HepG2 (cell line): ENCODE measurements around the gene PHACTR3. TPM values are rescaled to one million over a fixed set of nuclear protein-coding genes. Genes with fewer than 3 reads are reported as not detected.
A peak's percentile ranks its signal among the peaks of the same experiment; 100 is the strongest.

Source experiments
- ATAC-seq: fragments of 200-7000 bp; cut with Tn5 transposase; 3 replicates; pipeline ENCODE4 v1.9.1; 2020; ENCODE audit warnings: mild to moderate bottlenecking, moderate library complexity
- BruUV-seq: library from RNA; stranded (reverse); fragments of 400-500 nt; replicated peaks from 2 replicates; lab custom pipeline; 2021; lab: Mats Ljungman, UMichigan
- CTCF ChIA-PET: fragments of 300-600 bp; formaldehyde crosslinking; extraction: SDS; loops from one replicate; lab custom pipeline; 2021; ENCODE audit warnings: low total read pairs, inconsistent platforms, low intra/inter-chr PET ratio; lab: Yijun Ruan, JAX
- POLR2A ChIA-PET: fragments of 350-600 bp; sonication (Branson Sonifier 250); formaldehyde crosslinking; loops from one replicate; lab custom pipeline; 2020; ENCODE audit warnings: antibody characterized with exemption, inconsistent platforms; lab: Yijun Ruan, JAX
- DNase-seq: peaks from one replicate; pipeline ENCODE4 v3.0.0-alpha.2; 2015; ENCODE audit warnings: low spot score
- FAIRE-seq: peaks from 3 replicates; lab custom pipeline; 2011; peaks lifted over from hg19 to GRCh38; lab: Jason Lieb, UNC
- H2AFZ ChIP-seq: one replicate; pipeline ENCODE4 v1.6.1; 2011; ENCODE audit warnings: low read length, inconsistent platforms
- H3K27ac ChIP-seq: fragments of 300-600 bp; 3 replicates; pipeline ENCODE4 v1.8.0; 2011; ENCODE audit warnings: mixed run types, mild to moderate bottlenecking, mixed read lengths, low read length, inconsistent platforms; ENCODE audit not compliant: insufficient read depth; ENCODE audit errors: extremely low read length
- H3K27me3 ChIP-seq, 2 experiments: fragments of 200-600 bp in 1 of 2; 2 replicates in 1 of 2; 3 replicates in 1 of 2; pipeline versions ENCODE4 v1.6.0 to v1.8.0; 2011; ENCODE audit warnings: low read length in 2 of 2, mild to moderate bottlenecking in 2 of 2, moderate library complexity in 2 of 2, inconsistent platforms in 1 of 2; ENCODE audit not compliant: insufficient read depth in 2 of 2, control insufficient read depth in 1 of 2
- H3K36me3 ChIP-seq, 2 experiments: fragments of 200-600 bp in 1 of 2; replicated peaks in 1 of 2; 2 replicates in 1 of 2; 3 replicates in 1 of 2; pipeline versions ENCODE4 v1.5.1 to v1.8.0; 2011; ENCODE audit warnings: low read length in 2 of 2, inconsistent platforms in 1 of 2; ENCODE audit not compliant: insufficient read depth in 2 of 2, control insufficient read depth in 1 of 2
- H3K4me1 ChIP-seq: 2 replicates; pipeline ENCODE4 v1.5.1; 2012; ENCODE audit warnings: low read length, inconsistent platforms; ENCODE audit not compliant: insufficient read depth
- H3K4me2 ChIP-seq: 2 replicates; pipeline ENCODE4 v1.6.0; 2011; ENCODE audit warnings: low read depth, low read length, inconsistent platforms
- H3K4me3 ChIP-seq, 3 experiments: fragments of 200-600 bp in 1 of 3; sonication (generic), shearing (Covaris generic) in 1 of 3; replicated peaks in 1 of 3; 2 replicates each; pipeline ENCODE4 v1.5.1; 2011 to 2016; ENCODE audit warnings: low read length in 3 of 3, inconsistent platforms in 2 of 3, low read depth in 2 of 3, mild to moderate bottlenecking in 2 of 3, control low read depth in 1 of 3, mixed read lengths in 1 of 3; ENCODE audit not compliant: insufficient read depth in 1 of 3
- H3K79me2 ChIP-seq: one replicate; pipeline ENCODE4 v1.6.1; 2011; ENCODE audit warnings: low read length, inconsistent platforms; ENCODE audit not compliant: insufficient read depth
- H3K9ac ChIP-seq: 2 replicates; pipeline ENCODE4 v1.6.0; 2011; ENCODE audit warnings: mild to moderate bottlenecking, low read depth, low read length, inconsistent platforms; ENCODE audit not compliant: insufficient read depth
- H3K9me3 ChIP-seq: 2 replicates; pipeline ENCODE4 v1.5.1; 2012; ENCODE audit warnings: mild to moderate bottlenecking, low read length
- H4K20me1 ChIP-seq: 2 replicates; pipeline ENCODE4 v1.6.0; 2011; ENCODE audit warnings: inconsistent platforms, mild to moderate bottlenecking, low read length, moderate library complexity; ENCODE audit not compliant: insufficient read depth
- ATRX ChIP-seq: sonication (generic); formaldehyde crosslinking; IDR thresholded peaks from 2 replicates; pipeline ENCODE4 v1.4.0; 2020; ENCODE audit warnings: missing genetic modification reagents, borderline replicate concordance
- EED ChIP-seq: sonication (generic); formaldehyde crosslinking; IDR thresholded peaks from 2 replicates; pipeline ENCODE4 v1.5.0; 2020; ENCODE audit warnings: mild to moderate bottlenecking, missing genetic modification reagents
- GRHL1 ChIP-seq: sonication (generic); formaldehyde crosslinking; conservative IDR thresholded peaks from 2 replicates; pipeline ENCODE4 v1.8.0; 2022; ENCODE audit warnings: missing genetic modification reagents
- JARID2 ChIP-seq: sonication (generic); formaldehyde crosslinking; IDR thresholded peaks from 2 replicates; pipeline ENCODE4 v1.8.1; 2023; ENCODE audit warnings: missing genetic modification reagents, inconsistent platforms; ENCODE audit not compliant: insufficient replicate concordance
- USF2 ChIP-seq, 2 experiments: sonication (generic) in 1 of 2; formaldehyde crosslinking in 1 of 2; IDR thresholded peaks; 2 replicates each; pipeline versions ENCODE4 v1.5.1 to v1.6.1; 2011 to 2020; ENCODE audit warnings: borderline replicate concordance in 1 of 2, low read depth in 1 of 2, low read length in 1 of 2, mild to moderate bottlenecking in 1 of 2, missing genetic modification reagents in 1 of 2, moderate library complexity in 1 of 2
- ZNF629 ChIP-seq: sonication (generic); formaldehyde crosslinking; conservative IDR thresholded peaks from 2 replicates; pipeline ENCODE4 v1.5.0; 2020; ENCODE audit warnings: missing genetic modification reagents
- ZSCAN25 ChIP-seq: sonication (generic); formaldehyde crosslinking; IDR thresholded peaks from 2 replicates; pipeline ENCODE4 v1.8.0; 2022; ENCODE audit warnings: mild to moderate bottlenecking, missing genetic modification reagents
- WGBS: methylation state at CpG from one replicate; pipeline ENCODE4 v1.1.6; 2017; ENCODE audit warnings: low lambda C conversion rate; 5-methylcytosine and 5-hydroxymethylcytosine counted together
- in situ Hi-C: cut with HindIII; loops from 2 replicates; pipeline ENCODE4 v1.10.0; 2017; ENCODE audit warnings: low pct_unique_long_range_greater_than_20kb; ENCODE audit not compliant: extremely low pct_ligation_motif_present
- intact Hi-C: fragments of 100-400 bp; cut with micrococcal nuclease; formaldehyde crosslinking; loops from one replicate; pipeline ENCODE4 v1.10.0; 2022; ENCODE audit not compliant: unreplicated experiment
- polyA plus RNA-seq, 8 experiments: library from polyadenylated mRNA; depleted of rRNA in 3 of 8; stranded (reverse) in 7 of 8; unstranded in 1 of 8; fragments of >200 nt; fragmentation: Illumina TruSeq in 4 of 8; extraction: Trizol in 4 of 8; gene quantifications; 2 replicates each; pipeline versions ENCODE4 v1.2.1 to v1.2.3, GENCODE V29; 2011 to 2016; ENCODE audit warnings: low read depth in 4 of 8, missing spikeins in 1 of 8, mixed read lengths in 1 of 8; ENCODE audit not compliant: insufficient read depth in 1 of 8
- total RNA-seq, 5 experiments: library from RNA; depleted of rRNA; stranded (reverse); fragments of >200 nt; fragmentation: Illumina TruSeq; extraction: Trizol; gene quantifications; 2 replicates each; pipeline ENCODE4 v1.2.3, GENCODE V29; 2016; ENCODE audit warnings: low read depth in 1 of 5
- TF ChIP-seq, protein P1 (sequence below): sonication (generic); formaldehyde crosslinking; IDR thresholded peaks from 2 replicates; pipeline ENCODE4 v1.4.0; 2020; ENCODE audit warnings: missing genetic modification reagents, low read depth, mild to moderate bottlenecking, borderline replicate concordance
- TF ChIP-seq, protein P2 (sequence below): sonication (generic); formaldehyde crosslinking; IDR thresholded peaks from 2 replicates; pipeline ENCODE4 v1.8.1; 2023; ENCODE audit warnings: missing genetic modification reagents, mild to moderate bottlenecking, borderline replicate concordance
- TF ChIP-seq, protein P3 (sequence below), 2 experiments: fragments of 450-650 bp in 1 of 2; sonication (generic) in 1 of 2; formaldehyde crosslinking; IDR thresholded peaks; 2 replicates each; pipeline versions ENCODE4 v1.5.0 to v1.8.0; 2020 to 2022; ENCODE audit warnings: mild to moderate bottlenecking in 1 of 2, missing genetic modification reagents in 1 of 2

Gene PHACTR3
- total and polyA plus RNA-seq, 2 of the 13 experiments (the other 11 are each of a cell fraction or from before 2014, with no cell fraction given), result not detected

DNA sequence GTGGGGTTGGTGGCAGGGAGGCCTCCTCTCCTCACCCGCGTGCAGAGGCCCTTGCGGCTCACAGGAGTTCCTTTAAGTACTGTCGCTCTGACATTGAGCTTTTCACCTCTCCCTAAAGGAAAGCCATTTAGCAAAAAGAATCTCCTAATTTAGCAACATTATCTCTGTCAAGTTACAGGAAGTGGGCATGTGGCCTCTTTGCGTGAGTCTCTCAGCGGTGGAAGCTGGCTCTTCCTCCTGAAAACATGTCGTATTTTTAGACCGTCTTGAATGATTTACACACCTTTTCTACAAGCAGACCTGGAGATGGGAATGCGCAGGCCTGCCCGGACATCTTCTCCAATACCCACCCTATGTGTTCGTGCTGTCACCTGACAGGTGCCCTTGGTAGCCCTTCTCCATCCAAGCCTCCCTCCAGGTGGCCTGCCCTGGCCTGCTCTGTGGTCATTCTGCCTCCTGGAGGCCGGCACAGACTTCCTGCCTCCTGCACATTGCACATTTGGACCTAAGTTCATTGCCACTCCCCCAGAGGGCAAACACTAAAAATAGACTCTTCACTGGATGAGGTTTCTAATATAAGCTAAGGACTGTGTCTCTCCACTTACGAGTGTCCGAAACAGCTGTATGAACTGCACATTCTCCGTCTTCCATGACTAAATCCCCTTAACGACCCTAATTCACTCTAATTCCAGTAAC lies 18.5 kb upstream of the PHACTR3 start (continued):
- TF ChIP-seq GRHL1 (CRISPR knock-in tag), result no peak
- TF ChIP-seq ATRX (CRISPR knock-in tag), result no peak
- no peak for TF ChIP-seq EED (CRISPR knock-in tag)
- 0 out of 2 replicates have a peak, but pooled peaks have one; percentile 1 for TF ChIP-seq USF2 (IDR thresholded peaks at IDR 0.05; ENCODE audit: low read depth, low read length)
- no peak for TF ChIP-seq USF2 (CRISPR knock-in tag; IDR thresholded peaks at IDR 0.05; ENCODE audit: borderline replicate concordance)
- TF ChIP-seq ZSCAN25 (CRISPR knock-in tag), result no peak

DNA sequence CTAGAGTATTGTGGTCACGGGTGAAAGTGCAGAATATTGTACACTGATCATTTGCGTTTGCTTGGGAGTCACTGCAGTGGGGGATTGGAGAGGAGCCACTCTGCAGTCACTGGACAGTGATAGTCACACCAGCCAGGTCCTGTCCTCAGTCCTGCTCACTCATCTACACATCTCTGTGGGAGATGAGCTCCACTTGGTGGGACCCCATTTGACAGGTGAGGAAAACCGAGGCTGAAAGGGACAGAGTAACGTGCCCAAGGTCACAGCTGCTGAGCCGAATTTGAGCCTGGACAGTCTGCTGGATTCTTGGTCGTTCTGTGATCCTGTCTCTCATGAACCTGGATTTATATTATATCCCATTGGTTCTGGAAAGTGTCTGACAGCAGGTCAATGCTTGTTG lies 17.7 kb upstream of the PHACTR3 start:
- ChIA-PET CTCF (no interaction called here), POLR2A (no interaction called here)
- H3K4me1 ChIP-seq, result 0 out of 2 replicates have a peak, but pooled peaks cover 5% of the 10 kb centered on the region
- no peaks in the 10 kb centered on the region for H3K9me3 ChIP-seq
- FAIRE-seq, result no peak
- WGBS, result 6% methylated on average over 6 of the region's 6 CpGs
- TF ChIP-seq, protein P1, sequence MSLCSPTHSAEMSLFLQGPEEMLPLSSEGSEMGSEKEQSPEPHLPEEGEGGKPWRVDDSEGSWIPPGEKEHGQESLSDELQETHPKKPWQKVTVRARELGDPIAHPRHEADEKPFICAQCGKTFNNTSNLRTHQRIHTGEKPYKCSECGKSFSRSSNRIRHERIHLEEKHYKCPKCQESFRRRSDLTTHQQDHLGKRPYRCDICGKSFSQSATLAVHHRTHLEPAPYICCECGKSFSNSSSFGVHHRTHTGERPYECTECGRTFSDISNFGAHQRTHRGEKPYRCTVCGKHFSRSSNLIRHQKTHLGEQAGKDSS (CRISPR knock-in tag), result no peak
- TF ChIP-seq, protein P2, sequence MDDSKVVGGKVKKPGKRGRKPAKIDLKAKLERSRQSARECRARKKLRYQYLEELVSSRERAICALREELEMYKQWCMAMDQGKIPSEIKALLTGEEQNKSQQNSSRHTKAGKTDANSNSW, result no peak
- no peak for TF ChIP-seq JARID2
- peak; percentile 58 for TF ChIP-seq ZNF629 (CRISPR knock-in tag)
- TF ChIP-seq, protein P3, sequence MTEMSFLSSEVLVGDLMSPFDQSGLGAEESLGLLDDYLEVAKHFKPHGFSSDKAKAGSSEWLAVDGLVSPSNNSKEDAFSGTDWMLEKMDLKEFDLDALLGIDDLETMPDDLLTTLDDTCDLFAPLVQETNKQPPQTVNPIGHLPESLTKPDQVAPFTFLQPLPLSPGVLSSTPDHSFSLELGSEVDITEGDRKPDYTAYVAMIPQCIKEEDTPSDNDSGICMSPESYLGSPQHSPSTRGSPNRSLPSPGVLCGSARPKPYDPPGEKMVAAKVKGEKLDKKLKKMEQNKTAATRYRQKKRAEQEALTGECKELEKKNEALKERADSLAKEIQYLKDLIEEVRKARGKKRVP (CRISPR knock-in tag; IDR thresholded peaks at IDR 0.05), result no peak
- no peak overlapping the region for H3K27ac ChIP-seq
- no peaks in the 10 kb centered on the region for H3K79me2 ChIP-seq
- no peaks in the 10 kb centered on the region for H3K36me3 ChIP-seq
- peaks cover 6 to 95% of the 10 kb centered on the region in 2 experiments for H3K27me3 ChIP-seq
- no peak overlapping the region for H3K4me2 ChIP-seq
- H4K20me1 ChIP-seq, result no peaks in the 10 kb centered on the region
- no peak overlapping the region for H3K4me3 ChIP-seq
- no peak overlapping the region for H3K9ac ChIP-seq
- DNase-seq, result no peak
- BruUV-seq, result no TSS peak
- no peak overlapping the region for H2AFZ ChIP-seq
- intact Hi-C loops (no loop called here), in situ Hi-C loops (no loop called here)
- no peak for ATAC-seq
